ENCODE measurements around the gene FBXO44.
A peak's percentile ranks its signal among the peaks of the same experiment; 100 is the strongest.

FBXO44 gene

GRCh38 chr1:11645270-11645669, 9.4 kb upstream of the FBXO44 start (continued):
- no peak for TF ChIP-seq SNAI2 (CRISPR knock-in tag; IDR thresholded peaks at IDR 0.05)

- peak; percentile 83 for ATAC-seq
- no peak for TF ChIP-seq SNAI2 (CRISPR knock-in tag; IDR thresholded peaks at IDR 0.05)
- TF ChIP-seq CSDC2 (CRISPR knock-in tag; IDR thresholded peaks at IDR 0.05) = no peak
- TF ChIP-seq ZC3H10 (CRISPR knock-in tag; IDR thresholded peaks at IDR 0.05) = no peak
- TF ChIP-seq BACH2 (CRISPR knock-in tag; IDR thresholded peaks at IDR 0.05; ENCODE audit: borderline replicate concordance) = no peak
- TF ChIP-seq ZFP3 (CRISPR knock-in tag; IDR thresholded peaks at IDR 0.05) = no peak
- no peak for TF ChIP-seq ARNTL (CRISPR knock-in tag; IDR thresholded peaks at IDR 0.05; ENCODE audit: borderline replicate concordance, low read depth)
- no peak for TF ChIP-seq RARB (CRISPR knock-in tag; IDR thresholded peaks at IDR 0.05)
- no peak for TF ChIP-seq ZNF70 (CRISPR knock-in tag; IDR thresholded peaks at IDR 0.05)
- no peak for TF ChIP-seq CREB5 (CRISPR knock-in tag; IDR thresholded peaks at IDR 0.05; ENCODE audit: low read depth)
- TF ChIP-seq POU6F1 (CRISPR knock-in tag; IDR thresholded peaks at IDR 0.05; ENCODE audit: borderline replicate concordance, low read depth) = no peak
- no peak for TF ChIP-seq ZNF8 (CRISPR knock-in tag; IDR thresholded peaks at IDR 0.05)
- TF ChIP-seq ISL1 (CRISPR knock-in tag; IDR thresholded peaks at IDR 0.05) = no peak
- TF ChIP-seq TCF4 (CRISPR knock-in tag; IDR thresholded peaks at IDR 0.05; ENCODE audit: borderline replicate concordance) = no peak
- no peak for TF ChIP-seq ZNF565 (CRISPR knock-in tag; conservative IDR thresholded peaks at IDR 0.05; ENCODE audit: low read depth)
- no peak for TF ChIP-seq GLIS3 (CRISPR knock-in tag; IDR thresholded peaks at IDR 0.05)
- no peak for TF ChIP-seq TSHZ2 (CRISPR knock-in tag; IDR thresholded peaks at IDR 0.05)
- TF ChIP-seq ZFP30 (CRISPR knock-in tag; IDR thresholded peaks at IDR 0.05) = no peak
- TF ChIP-seq PATZ1 (CRISPR knock-in tag; IDR thresholded peaks at IDR 0.05; ENCODE audit: borderline replicate concordance) = no peak
- TF ChIP-seq PPARA (CRISPR knock-in tag; IDR thresholded peaks at IDR 0.05; ENCODE audit: borderline replicate concordance) = no peak
Observed at GRCh38 chr1:11645670-11646265, 8.9 kb upstream of the FBXO44 start.

GRCh38 chr1:11646317-11646716, 8.4 kb upstream of the FBXO44 start:
- no peak for ATAC-seq
- TF ChIP-seq TOX (CRISPR knock-in tag; IDR thresholded peaks at IDR 0.05; ENCODE audit: borderline replicate concordance) = no peak
- no peak for TF ChIP-seq OSR1 (CRISPR knock-in tag; IDR thresholded peaks at IDR 0.05)
- no peak for TF ChIP-seq TCF4 (CRISPR knock-in tag; IDR thresholded peaks at IDR 0.05; ENCODE audit: borderline replicate concordance)
- no peak for TF ChIP-seq ZFP3 (CRISPR knock-in tag; IDR thresholded peaks at IDR 0.05)
- no peak for TF ChIP-seq ZFP30 (CRISPR knock-in tag; IDR thresholded peaks at IDR 0.05)
- TF ChIP-seq ZNF70 (CRISPR knock-in tag; IDR thresholded peaks at IDR 0.05) = no peak
- TF ChIP-seq PATZ1 (CRISPR knock-in tag; IDR thresholded peaks at IDR 0.05; ENCODE audit: borderline replicate concordance) = no peak
- no peak for TF ChIP-seq BACH2 (CRISPR knock-in tag; IDR thresholded peaks at IDR 0.05; ENCODE audit: borderline replicate concordance)
- no peak for TF ChIP-seq ZNF8 (CRISPR knock-in tag; IDR thresholded peaks at IDR 0.05)
- no peak for TF ChIP-seq CSRNP3 (CRISPR knock-in tag; IDR thresholded peaks at IDR 0.05)
- TF ChIP-seq TSHZ2 (CRISPR knock-in tag; IDR thresholded peaks at IDR 0.05) = no peak
- no peak for TF ChIP-seq CREB5 (CRISPR knock-in tag; IDR thresholded peaks at IDR 0.05; ENCODE audit: low read depth)
- no peak for TF ChIP-seq GLIS3 (CRISPR knock-in tag; IDR thresholded peaks at IDR 0.05)
